NT2/D1 (cell line): Measurements from ENCODE around the gene SLC16A6.
A peak's percentile ranks its signal among the peaks of the same experiment; 100 is the strongest.
"Not testable (repeated sequence)": the region's sequence is repeated elsewhere in the genome, so short reads cannot be mapped to it uniquely, and the experiment has no call there.

Experiments
- DNase-seq: peaks from one replicate; pipeline ENCODE4 v3.0.0-alpha.2; 2011; ENCODE audit warnings: low read depth, low spot score
- H3K27me3 ChIP-seq: 2 replicates; pipeline ENCODE4 v1.6.0; 2011; ENCODE audit warnings: mild to moderate bottlenecking; ENCODE audit not compliant: insufficient read length, insufficient read depth
- H3K36me3 ChIP-seq: 2 replicates; pipeline ENCODE4 v1.6.1; 2011; ENCODE audit warnings: mild to moderate bottlenecking, low read length, mixed read lengths; ENCODE audit not compliant: insufficient read depth, insufficient read length
- H3K4me1 ChIP-seq: 2 replicates; pipeline ENCODE4 v1.5.1; 2011; ENCODE audit not compliant: insufficient read depth, insufficient read length
- H3K4me3 ChIP-seq: 2 replicates; pipeline ENCODE4 v1.5.1; 2011; ENCODE audit warnings: low read depth; ENCODE audit not compliant: insufficient read length
- H3K9ac ChIP-seq: 2 replicates; pipeline ENCODE4 v1.6.0; 2011; ENCODE audit warnings: low read depth; ENCODE audit not compliant: insufficient read length
- H3K9me3 ChIP-seq: 2 replicates; pipeline ENCODE4 v1.5.1; 2011; ENCODE audit warnings: mild to moderate bottlenecking, low read length; ENCODE audit not compliant: insufficient read depth
- SUZ12 ChIP-seq: IDR thresholded peaks from 2 replicates; pipeline ENCODE4 v1.6.1; 2011; ENCODE audit not compliant: insufficient read length, insufficient read depth; ENCODE audit errors: extremely low read depth
- YY1 ChIP-seq: IDR thresholded peaks from 2 replicates; pipeline ENCODE4 v1.6.1; 2011; ENCODE audit not compliant: insufficient read length, insufficient read depth
- ZNF274 ChIP-seq: IDR thresholded peaks from 2 replicates; pipeline ENCODE4 v1.6.1; 2011; ENCODE audit warnings: mild to moderate bottlenecking, low read depth, low read length

SLC16A6 gene

GRCh38 chr17:68290955-68291835, at the start of gene SLC16A6, which contains the start of gene ARSG:
Gene SLC16A6, minus strand, starts transcription at chr17:68291127. Its CDS starts 12,807 bp downstream, at chr17:68278320.
Gene ARSG, plus strand, starts transcription at chr17:68291495. Its CDS starts 15,999 bp downstream, at chr17:68307494.
- TF ChIP-seq ZNF274 (no peak), SUZ12 (no peak), YY1 (no peak)
- Histone ChIP-seq H3K9me3 (no peaks in the 10 kb centered on the region), H3K36me3 (no peaks in the 10 kb centered on the region), H3K9ac (peak within 1 kb of the TSS; percentile 84), H3K4me1 (peaks cover 14% of the 10 kb centered on the region), H3K27me3 (peaks cover 27% of the 10 kb centered on the region), H3K4me3 (peak within 1 kb of the TSS; percentile 72)
- DNase-seq = no peak

GRCh38 chr17:68334393-68334792, 43.5 kb upstream of the SLC16A6 start:
- peaks cover 21% of the 10 kb centered on the region; the same call in 1 of the 2 replicates for H3K9me3 ChIP-seq
- H3K9ac ChIP-seq = no peak overlapping the region
- TF ChIP-seq ZNF274 (no peak), YY1 (no peak), SUZ12 (no peak)
- H3K27me3 ChIP-seq = no peaks in the 10 kb centered on the region
- H3K36me3 ChIP-seq = no peaks in the 10 kb centered on the region
- no peak for DNase-seq
- H3K4me1 ChIP-seq = no peaks in the 10 kb centered on the region
- H3K4me3 ChIP-seq = no peak overlapping the region

- not testable (repeated sequence) for H3K4me1 ChIP-seq, DNase-seq, H3K36me3 ChIP-seq, H3K4me3 ChIP-seq, H3K9ac ChIP-seq, H3K27me3 ChIP-seq
- peaks cover 21% of the 10 kb centered on the region; the same call in 1 of the 2 replicates for H3K9me3 ChIP-seq
These were observed 41.0 kb upstream of the SLC16A6 start for GRCh38 chr17:68331932-68332331.

GRCh38 chr17:68329331-68329730, 38.4 kb upstream of the SLC16A6 start:
- Histone ChIP-seq H3K9me3 (peaks cover 21% of the 10 kb centered on the region; the same call in 1 of the 2 replicates), H3K4me1 (peaks cover 4% of the 10 kb centered on the region), H3K36me3 (no peaks in the 10 kb centered on the region), H3K4me3 (no peak overlapping the region), H3K9ac (no peak overlapping the region), H3K27me3 (no peaks in the 10 kb centered on the region)
- TF ChIP-seq YY1 = no peak
- TF ChIP-seq ZNF274 = no peak
- TF ChIP-seq SUZ12 = no peak
- no peak for DNase-seq

- no peak overlapping the region for H3K4me3 ChIP-seq
- H3K9ac ChIP-seq = no peak overlapping the region
- H3K36me3 ChIP-seq = no peaks in the 10 kb centered on the region
- no peak for DNase-seq
- peaks cover 21% of the 10 kb centered on the region; the same call in 1 of the 2 replicates for H3K9me3 ChIP-seq
- H3K27me3 ChIP-seq = no peaks in the 10 kb centered on the region
- TF ChIP-seq SUZ12 (no peak), YY1 (no peak), ZNF274 (no peak)
- peaks cover 4% of the 10 kb centered on the region for H3K4me1 ChIP-seq
These were observed 37.7 kb upstream of the SLC16A6 start for GRCh38 chr17:68328676-68329075.

- no peak overlapping the region for H3K9ac ChIP-seq
- H3K27me3 ChIP-seq = no peaks in the 10 kb centered on the region
- peaks cover 21% of the 10 kb centered on the region; the same call in 1 of the 2 replicates for H3K9me3 ChIP-seq
- TF ChIP-seq YY1 (no peak), SUZ12 (no peak)
- no peak for DNase-seq
- H3K4me3 ChIP-seq = no peak overlapping the region
- H3K4me1 ChIP-seq = peaks cover 4% of the 10 kb centered on the region
- H3K36me3 ChIP-seq = no peaks in the 10 kb centered on the region
These were observed 37.1 kb upstream of the SLC16A6 start for GRCh38 chr17:68327823-68328557.

- Histone ChIP-seq H3K4me3 (no peak overlapping the region), H3K36me3 (no peaks in the 10 kb centered on the region), H3K27me3 (no peaks in the 10 kb centered on the region), H3K9me3 (peaks cover 11% of the 10 kb centered on the region; the same call in 1 of the 2 replicates), H3K9ac (no peak overlapping the region), H3K4me1 (peaks cover 4% of the 10 kb centered on the region)
- no peak for DNase-seq
- TF ChIP-seq YY1 (no peak), SUZ12 (no peak), ZNF274 (no peak)
These were observed 35.8 kb upstream of the SLC16A6 start for GRCh38 chr17:68326681-68327080.
